HG03520 (cell line): ENCODE data around the gene DNASE1L3.

Source experiments
- ATAC-seq: cut with Tn5 transposase; IDR thresholded peaks from one replicate; pipeline ENCODE4 v1.9.1; 2021; ENCODE audit warnings: mild to moderate bottlenecking, moderate library complexity; ENCODE audit not compliant: unreplicated experiment

Gene DNASE1L3

GRCh38 chr3:58180099-58180880 lies 30.5 kb downstream of the DNASE1L3 start:
- no peak for ATAC-seq

- ATAC-seq = no peak
Observed at GRCh38 chr3:58179235-58180098, 31.3 kb downstream of the DNASE1L3 start.

GRCh38 chr3:58178528-58179234 lies 32.1 kb downstream of the DNASE1L3 start:
- ATAC-seq = no peak

- ATAC-seq = peak; percentile 70
Observed at GRCh38 chr3:58177747-58178527, 32.8 kb downstream of the DNASE1L3 start.

- ATAC-seq = no peak
Observed at GRCh38 chr3:58176827-58177489, 33.8 kb downstream of the DNASE1L3 start.

- ATAC-seq = no peak
Observed at GRCh38 chr3:58176185-58176530, 34.6 kb downstream of the DNASE1L3 start.

- ATAC-seq = no peak
Observed at GRCh38 chr3:58175437-58176184, 35.2 kb downstream of the DNASE1L3 start.

GRCh38 chr3:58175187-58175436 lies 35.7 kb downstream of the DNASE1L3 start:
- ATAC-seq = no peak

- no peak for ATAC-seq
Observed at GRCh38 chr3:58173669-58174398, 36.9 kb downstream of the DNASE1L3 start.

GRCh38 chr3:58173029-58173668 lies 37.6 kb downstream of the DNASE1L3 start:
- no peak for ATAC-seq

- no peak for ATAC-seq
Observed at GRCh38 chr3:58171126-58171525, 39.6 kb downstream of the DNASE1L3 start.

- no peak for ATAC-seq
Observed at GRCh38 chr3:58170376-58170775, 40.4 kb downstream of the DNASE1L3 start.

- ATAC-seq = no peak
Observed at GRCh38 chr3:58169371-58169770, 41.4 kb downstream of the DNASE1L3 start.

GRCh38 chr3:58168498-58168897 lies 42.3 kb downstream of the DNASE1L3 start:
- no peak for ATAC-seq

GRCh38 chr3:58167431-58168351 lies 43.1 kb downstream of the DNASE1L3 start:
- ATAC-seq = peak; percentile 67

- ATAC-seq = no peak
Observed at GRCh38 chr3:58164906-58165821, 45.6 kb downstream of the DNASE1L3 start.
